HG03135 (cell line): ENCODE results near the gene CEP97.
A peak's percentile ranks its signal among the peaks of the same experiment; 100 is the strongest.
"Not testable (repeated sequence)": the region's sequence is repeated elsewhere in the genome, so short reads cannot be mapped to it uniquely, and the experiment has no call there.

ENCODE experiments used
- ATAC-seq: cut with Tn5 transposase; IDR thresholded peaks from one replicate; pipeline ENCODE4 v1.9.1; 2021; ENCODE audit warnings: mild to moderate bottlenecking, moderate library complexity; ENCODE audit not compliant: unreplicated experiment

Gene CEP97

DNA sequence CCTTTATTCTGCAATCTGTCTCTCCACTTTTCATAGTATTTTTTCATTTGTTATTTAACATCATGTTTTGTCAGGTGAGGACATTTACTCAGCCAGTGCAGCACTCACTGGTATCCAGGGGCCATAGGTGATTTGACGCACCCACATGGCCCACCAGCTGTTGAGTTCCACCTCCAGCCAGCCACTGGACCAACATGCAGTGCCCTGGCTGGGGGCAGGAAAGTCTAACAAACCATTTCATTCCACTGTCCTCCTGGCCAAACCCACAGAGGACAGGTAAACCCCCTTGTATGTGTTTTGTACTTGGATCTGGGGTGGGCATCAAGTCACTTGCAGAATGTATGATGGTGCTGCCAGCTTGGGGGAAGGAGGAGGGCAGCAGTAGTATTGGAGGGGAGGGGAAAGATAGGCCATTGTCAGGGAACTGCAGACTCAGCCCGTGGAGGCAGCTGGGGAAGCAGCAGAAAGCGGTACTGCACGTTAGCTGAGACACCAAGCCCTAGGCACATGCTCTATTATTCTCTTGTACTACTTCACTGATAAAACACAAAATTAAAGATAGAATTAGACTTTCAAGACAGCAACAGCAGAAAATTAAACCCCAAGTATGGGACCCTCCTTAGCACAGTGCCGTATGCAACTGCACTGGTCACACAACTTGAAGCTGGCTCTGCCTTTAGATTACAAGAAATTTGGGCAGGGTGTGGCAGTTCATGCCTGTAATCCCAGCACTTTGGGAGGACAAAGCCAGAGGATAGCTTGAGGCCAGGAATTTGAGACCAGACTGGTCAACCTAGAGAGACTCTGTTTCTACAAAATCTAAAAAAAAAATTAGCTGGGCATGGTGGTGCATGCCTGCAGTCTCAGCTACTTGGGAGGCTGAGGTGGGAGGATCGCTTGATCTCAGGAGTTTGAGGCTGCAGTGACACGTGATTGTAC lies 22.4 kb upstream of the CEP97 start:
- no peak for ATAC-seq

- no peak for ATAC-seq
Observed at GRCh38 chr3:101702726-101703125, 21.7 kb upstream of the CEP97 start.

GRCh38 chr3:101703169-101703568 lies 21.2 kb upstream of the CEP97 start:
- no peak for ATAC-seq

- ATAC-seq: not testable (repeated sequence)
Observed at GRCh38 chr3:101704639-101705038, 19.8 kb upstream of the CEP97 start.

DNA sequence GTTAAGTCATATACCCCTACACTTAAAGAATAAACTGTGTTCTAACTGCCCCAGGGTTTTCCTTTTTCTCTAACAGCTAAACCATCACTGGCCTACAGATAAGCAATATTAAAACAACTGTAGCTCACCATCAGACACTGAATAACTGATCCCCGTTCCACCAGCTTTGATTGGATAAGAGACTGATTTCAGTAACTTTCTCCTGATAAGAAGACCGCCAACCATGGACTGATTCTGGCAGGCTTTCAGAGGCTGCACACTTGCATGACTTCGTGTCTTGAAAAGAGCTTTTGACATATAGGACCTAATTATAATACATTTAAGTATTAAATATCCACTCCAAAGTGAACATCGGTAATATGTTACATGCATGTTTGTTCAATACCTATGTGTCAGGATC lies 15.3 kb upstream of the CEP97 start:
- ATAC-seq: no peak

- ATAC-seq: no peak
Observed at GRCh38 chr3:101718455-101718854, 6.0 kb upstream of the CEP97 start.

DNA sequence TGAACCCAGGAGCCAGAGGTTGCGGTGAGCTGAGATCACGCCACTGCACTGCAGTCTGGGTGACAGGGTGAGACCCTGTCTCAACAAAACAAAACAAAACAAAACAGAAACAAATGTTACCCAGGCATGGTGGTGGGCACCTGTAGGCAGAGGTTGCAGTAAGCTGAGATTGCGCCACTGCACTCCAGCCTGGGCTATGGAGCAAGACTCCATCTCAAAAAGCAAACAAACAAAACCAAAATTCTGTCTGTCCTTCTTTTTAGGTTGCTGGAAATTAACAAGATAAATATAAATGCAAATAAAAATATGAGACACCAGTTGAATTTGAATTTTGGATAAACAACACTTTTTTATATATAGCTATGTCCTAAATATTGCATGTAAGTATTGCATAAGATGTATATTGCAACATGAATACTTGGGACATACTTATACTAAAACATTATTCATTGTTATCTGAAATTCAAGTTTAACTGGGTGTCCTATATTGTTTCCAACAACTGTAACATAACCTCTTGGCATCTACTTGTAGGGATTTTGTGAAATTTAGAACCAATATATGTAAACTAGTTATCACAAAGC lies 4.7 kb upstream of the CEP97 start:
- no peak for ATAC-seq

DNA sequence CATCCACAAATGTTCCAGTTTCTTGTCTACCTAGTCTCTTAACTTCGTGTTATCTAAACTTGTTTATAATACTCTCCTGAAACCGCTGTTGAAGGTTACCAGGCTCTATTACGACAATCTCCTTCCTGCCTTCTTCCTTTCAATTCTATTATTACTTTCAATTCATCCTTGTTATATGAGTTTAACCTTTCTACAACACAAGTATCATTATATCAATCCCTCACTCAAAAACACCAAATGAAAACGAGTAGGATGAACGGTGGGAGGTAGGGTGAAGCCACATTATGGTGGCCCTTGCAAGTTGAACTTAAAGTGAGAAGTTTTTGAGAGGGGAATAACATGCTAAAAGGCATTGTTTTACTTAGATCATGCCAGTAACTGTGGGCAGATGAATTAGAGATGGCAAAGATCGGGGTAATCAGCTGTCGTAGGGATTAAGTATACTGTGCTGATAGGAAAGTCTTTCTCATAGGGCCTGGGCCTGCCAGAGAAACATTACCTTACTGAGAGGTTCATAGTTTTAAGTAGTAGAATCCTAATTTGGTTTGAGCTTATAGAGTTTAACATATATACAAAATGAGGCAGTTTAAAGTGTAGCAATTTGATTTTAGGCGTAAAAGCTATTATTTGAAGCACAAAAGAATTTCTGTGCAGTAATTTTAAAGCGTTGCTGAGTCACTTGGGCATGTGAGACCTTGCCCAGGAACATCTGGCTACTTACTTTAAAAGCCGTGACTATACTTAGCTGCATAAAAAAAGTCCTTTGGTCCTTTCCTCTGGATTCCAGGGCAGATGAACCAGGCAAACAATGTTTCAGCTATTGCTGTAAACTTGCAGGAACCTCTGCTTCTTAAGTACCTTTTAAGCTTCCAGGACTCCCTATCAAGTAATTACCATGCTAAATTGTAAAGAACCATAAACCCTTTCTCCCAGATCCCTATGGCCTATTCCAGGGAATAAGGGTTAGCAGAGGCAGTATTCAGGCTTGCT lies 3.3 kb upstream of the CEP97 start:
- ATAC-seq: no peak

DNA sequence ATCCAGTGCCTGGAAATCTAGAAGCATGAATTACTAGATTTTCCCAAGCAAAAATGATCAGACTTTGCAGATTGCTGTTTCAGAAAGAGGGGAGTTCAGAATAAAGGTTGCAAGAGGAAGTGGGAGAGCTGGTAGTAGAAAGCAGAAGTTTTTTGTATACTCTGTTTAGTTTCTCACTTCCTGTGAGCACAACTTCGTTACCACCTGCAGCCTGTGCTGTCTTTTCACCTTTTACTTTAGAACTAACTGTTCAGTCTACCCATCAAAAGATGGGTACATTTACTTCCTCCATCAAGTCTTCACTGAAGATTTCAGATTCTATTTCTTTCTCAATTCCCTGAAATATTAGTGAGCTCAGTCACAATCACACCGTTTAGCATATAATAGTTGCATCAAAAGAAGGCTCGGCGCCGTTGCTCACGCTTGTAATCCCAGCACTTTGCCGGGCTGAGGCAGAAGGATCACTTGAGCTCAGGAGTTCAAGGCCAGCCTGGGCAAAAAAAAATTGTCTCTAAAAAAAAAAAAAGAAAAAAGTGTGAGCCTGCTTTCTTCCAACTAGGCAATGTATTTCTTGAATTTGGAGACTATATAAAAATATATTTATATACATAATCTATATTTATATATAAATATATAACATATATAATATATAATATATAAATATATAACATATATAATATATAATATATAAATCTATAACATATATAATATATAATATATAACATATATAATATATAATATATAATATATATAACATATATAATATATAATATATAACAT lies 1.8 kb upstream of the CEP97 start:
- ATAC-seq: peak; percentile 58

DNA sequence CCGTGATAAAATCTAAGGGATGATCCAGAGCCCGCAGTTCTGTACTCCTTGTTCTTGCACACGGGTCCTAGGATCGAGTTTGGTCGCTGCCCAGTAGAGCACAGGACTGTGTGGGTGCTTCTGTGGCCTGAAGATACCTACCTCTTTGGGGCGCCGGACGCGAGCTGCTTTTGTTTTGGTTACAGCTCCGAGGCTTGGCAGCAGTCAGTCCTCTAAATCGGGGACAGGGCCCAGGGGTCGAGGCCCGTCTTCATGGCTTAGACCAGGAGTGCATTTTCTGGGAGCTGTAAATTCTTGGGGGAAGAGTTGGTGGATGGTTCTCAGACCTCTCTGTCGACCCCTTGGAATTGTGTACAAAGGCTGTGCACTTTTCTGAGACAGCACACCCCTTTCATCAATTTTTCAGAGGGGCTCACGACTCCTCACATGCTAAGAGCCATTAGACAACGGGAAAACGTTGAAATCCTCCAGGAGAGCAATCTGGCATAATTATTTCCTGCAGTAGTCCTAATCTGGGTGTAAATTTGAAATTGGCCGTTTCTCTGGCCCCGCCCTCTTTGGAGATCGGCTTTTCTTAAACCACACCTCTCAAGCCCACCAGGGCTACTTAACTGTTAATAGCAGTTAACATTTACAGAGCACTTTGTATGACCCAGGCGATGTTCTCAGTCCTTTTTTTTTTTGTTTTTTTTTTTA lies 928 bp downstream of the CEP97 start:
- peak; percentile 23 for ATAC-seq

- no peak for ATAC-seq
Observed at GRCh38 chr3:101725890-101726275, 1.5 kb downstream of the CEP97 start.

- ATAC-seq: no peak
Observed at GRCh38 chr3:101729586-101729985, 5.2 kb downstream of the CEP97 start.

DNA sequence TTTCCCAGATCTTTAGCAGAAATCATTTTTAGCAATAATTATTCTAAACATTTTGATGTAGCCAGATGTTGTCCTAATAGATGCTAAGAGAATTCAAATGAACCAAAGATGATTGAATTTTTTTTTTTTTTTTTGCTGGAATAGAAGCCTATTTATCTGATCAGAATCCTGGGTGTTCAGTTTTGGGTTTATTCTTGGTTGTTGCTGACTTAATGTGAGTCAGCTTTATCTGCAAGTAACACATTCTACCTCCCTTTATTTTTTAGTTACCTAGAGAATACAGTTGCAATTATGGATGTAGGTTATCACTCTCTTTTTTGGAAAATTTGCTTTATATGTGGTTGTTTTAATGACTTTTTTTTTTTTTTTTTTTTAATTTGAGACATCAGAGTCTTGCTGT lies 6.4 kb downstream of the CEP97 start:
- no peak for ATAC-seq

DNA sequence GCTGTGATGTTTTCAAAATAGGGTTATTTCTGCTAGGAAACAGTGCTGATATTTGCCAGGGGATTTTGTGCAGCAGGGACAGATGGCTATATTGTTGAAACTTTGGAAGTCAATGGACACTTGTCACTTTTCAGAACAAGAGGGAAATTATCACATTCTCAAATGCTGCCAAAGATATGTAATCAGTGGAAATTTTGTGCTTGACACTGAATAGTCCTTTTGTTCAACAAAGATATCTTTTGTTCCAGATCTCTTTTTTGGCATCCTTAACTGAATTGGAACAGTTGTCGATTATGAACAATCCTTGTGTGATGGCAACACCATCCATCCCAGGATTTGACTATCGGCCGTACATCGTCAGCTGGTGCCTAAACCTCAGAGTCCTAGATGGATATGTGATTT lies 7.8 kb downstream of the CEP97 start:
- no peak for ATAC-seq

DNA sequence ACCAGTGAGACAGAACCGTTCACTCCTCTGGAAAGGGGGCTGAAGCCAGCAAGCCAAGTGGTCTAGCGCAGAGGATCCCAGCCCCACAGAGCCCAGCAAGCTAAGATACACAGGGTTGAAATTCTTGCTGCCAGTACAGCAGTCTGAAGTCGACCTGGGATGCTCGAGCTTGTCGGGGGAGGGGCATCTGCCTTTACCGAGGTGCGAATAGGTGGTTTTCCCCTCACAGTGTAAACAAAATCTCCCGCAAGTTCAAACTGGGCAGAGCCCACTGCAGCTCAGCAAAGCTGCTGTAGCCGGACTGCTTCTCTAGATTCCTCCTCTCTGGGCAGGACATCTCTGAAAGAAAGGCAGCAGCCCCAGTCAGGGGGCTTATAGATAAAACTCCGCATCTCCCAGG lies 11.4 kb downstream of the CEP97 start:
- ATAC-seq: no peak

- ATAC-seq: not testable (repeated sequence)
Observed at GRCh38 chr3:101741914-101742313, 17.5 kb downstream of the CEP97 start.

DNA sequence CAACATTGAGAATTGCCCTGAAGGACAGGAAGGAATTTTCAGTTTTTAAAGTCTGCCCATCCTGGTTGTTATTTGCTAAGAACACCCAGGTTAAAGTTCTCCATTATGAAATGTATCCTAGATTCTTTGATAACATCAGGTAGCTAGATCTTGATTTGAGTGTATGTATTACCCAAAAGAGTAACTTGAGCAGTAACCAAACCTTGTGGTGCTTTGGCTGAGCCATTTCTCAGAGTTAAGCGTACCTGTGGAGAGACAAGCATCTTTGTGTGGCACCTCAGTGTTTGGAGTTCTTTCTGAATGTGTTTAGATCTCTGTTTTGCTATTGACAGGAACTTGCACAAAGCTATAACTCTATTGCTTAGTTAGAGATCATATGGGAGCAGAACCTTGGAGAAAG lies 20.4 kb downstream of the CEP97 start:
- no peak for ATAC-seq

- ATAC-seq: not testable (repeated sequence)
Observed at GRCh38 chr3:101745934-101746333, 21.5 kb downstream of the CEP97 start.

GRCh38 chr3:101753386-101754113 lies 29.1 kb downstream of the CEP97 start:
- ATAC-seq: not testable (repeated sequence)
